Activated T-cell treated with anti-CD3 and anti-CD28 coated beads, Interleukin-2, amount 50 U/mL, for 48 hours (primary cell): Measurements from ENCODE around the gene PRADC1.

ENCODE experiments used
- DNase-seq, 2 experiments: peaks; one replicate each; pipeline ENCODE4 v3.0.0-alpha.2; 2020

The PRADC1 gene

DNA sequence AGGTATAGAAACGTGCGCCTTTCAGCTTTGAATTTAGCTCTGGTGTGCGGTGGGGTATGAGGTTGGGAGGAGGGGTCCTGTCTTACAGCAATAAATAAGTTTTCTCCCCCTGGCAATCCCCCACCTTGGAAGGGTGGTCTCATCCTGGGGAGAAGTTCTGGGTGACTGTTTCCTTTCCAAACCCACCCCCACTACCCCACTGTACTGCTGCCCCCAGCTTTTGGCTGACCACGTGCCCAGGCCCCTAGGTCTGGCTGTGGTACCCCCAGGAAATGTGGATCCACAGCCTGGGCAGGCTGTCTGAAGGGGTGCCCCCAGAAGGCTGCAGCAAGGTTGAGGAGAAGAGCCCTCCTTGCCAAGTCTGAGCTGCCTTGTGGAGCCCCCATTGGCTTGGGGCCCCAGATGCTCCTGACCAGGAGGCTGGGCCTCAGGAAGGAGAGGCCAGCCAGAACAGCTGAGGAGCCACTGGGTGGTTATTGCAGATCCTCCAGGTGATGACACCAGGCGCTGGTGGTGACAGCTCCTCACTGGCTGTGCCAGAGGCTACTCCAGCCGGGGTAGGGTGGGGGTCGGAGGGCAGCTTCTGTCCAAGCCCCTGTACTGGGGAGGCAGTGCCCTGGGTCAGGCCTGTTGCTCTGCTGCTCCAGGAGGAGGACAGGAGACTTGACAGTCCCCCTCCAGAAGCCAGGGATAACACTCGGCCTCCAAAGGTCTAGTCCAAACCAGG, 25.3 kb upstream of the PRADC1 start:
- DNase-seq = no peak

- no peak for DNase-seq
These were observed 24.5 kb upstream of the PRADC1 start for GRCh38 chr2:73257425-73258125.

DNA sequence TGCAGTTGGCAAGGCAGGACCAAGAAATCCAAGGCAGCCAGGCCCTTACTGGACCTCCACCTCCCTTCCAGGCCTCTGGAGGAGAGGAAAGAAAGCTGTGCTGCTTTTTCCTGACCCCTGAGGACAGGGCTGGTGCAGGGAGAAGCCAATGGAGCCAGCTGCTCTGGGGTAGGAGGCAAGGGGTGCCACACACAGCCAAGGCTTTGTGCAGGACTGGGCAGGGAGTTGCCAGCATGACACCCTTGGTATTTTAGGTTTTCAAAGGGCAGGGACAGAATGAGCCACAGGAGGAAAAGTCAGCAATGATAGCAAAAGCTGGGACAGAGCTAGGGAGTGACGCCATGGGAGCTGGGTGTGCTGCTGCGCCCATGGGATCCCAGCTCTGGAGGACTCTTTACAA, 24.0 kb upstream of the PRADC1 start:
- DNase-seq = no peak

DNA sequence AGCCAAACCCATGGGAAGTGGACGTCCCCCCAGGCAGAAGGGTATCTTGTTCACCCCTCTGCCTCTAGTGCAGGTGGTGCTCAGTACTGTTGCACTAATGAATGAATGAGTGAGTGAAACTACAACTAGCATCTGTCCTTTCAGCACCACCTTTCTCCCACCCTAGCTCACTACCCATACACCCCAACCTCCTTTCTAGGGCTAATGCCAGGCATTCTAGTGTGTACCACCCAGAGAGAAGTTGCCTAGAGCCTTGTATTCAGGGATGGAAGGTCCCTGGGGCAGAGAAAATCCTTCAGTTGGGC, 23.5 kb upstream of the PRADC1 start:
- no peak for DNase-seq

GRCh38 chr2:73255907-73256617, 23.0 kb upstream of the PRADC1 start:
- DNase-seq = no peak

DNA sequence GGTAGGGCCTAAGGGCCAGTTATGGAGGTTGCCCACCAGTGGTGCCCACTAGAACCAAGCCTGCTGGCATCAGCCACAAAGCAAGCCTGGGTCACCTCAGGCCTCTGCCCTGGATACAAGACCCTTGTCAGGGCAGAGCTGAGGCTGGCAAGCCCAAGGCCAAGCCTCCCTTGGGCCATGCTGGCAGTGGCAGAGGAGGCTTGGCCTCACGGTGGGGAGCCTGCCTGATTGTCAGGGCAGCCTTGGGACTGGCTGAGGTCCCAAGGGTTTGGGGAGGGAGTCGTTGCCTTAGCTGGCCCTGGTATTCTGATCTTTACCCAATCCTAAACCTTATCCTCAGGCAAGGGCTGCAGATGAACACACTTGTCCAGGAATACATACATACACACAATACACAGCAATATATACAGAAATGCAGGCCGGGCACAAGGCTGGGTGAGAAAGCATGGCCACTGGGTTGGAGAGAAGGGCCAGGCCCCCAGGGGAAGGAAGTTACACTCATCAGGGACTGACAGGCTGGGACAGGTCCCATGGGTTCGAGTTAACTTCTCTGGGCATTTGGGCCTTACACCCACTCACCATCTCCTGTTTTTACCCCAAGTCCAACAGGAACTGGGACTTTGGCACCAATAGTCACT, 22.1 kb upstream of the PRADC1 start:
- DNase-seq = no peak

- no peak for DNase-seq
These were observed 21.4 kb upstream of the PRADC1 start for GRCh38 chr2:73254343-73255006.

DNA sequence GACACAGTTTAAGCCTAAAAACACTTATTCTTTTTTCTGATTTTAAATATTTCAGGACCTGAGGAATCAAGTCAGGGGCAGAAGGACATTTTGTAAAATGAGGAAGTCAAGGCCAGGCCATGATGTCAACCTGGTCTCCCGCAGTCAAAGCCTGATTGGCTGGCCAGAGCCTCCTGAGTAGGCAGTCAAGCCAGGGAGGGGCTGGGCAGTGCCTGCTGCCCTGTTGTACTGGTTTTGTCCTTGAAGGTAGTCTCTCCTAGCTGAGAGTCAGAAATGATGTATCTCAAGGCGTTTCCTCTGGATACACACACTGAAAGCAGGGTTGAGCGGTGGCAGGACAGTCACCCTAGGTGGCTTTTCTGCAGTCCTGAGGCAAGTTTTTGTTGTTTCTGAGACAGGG, 20.9 kb upstream of the PRADC1 start:
- DNase-seq = no peak

DNA sequence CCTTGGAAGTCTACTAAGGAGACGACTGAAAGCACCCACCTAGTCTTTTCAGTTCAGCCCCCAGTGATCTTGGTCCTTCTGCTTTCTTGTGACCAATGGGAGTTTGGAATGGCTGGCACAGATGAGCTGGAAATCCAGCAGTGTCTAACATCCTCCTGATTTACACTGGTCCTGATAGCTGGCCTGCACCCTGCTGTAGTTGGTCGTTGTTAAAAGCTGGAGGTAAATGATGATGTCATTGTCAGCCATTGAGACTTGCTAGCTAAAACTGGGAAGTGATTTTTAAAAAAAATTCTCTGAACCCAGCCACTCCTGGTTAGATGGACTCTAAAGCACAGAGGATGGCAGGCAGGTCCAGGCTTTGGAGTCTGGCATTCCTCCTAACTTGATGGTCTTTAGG, 20.4 kb upstream of the PRADC1 start:
- no peak for DNase-seq

- no peak for DNase-seq
These were observed 19.4 kb upstream of the PRADC1 start for GRCh38 chr2:73252238-73253027.

GRCh38 chr2:73250872-73251846, 18.1 kb upstream of the PRADC1 start:
- no peak for DNase-seq

DNA sequence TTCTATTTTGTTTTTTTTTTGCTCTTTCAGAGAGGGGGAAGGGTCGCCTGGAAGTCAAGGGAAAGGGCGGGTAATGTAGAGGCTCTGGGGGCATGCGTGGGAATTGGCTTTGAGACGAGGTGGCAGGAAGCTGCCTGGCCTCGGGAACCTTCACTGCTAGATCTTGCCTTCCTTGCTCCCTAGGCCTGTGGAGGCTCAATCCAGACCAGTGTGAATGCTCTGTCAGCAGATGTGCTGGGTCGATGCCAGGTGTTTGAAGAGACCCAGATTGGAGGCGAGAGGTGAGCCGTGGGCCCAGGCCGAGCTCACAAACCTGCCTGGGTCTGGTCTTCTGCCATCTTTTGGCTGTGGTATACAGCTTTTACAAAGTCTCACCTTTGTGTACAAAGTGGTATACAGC, 16.6 kb upstream of the PRADC1 start:
- DNase-seq = no peak

DNA sequence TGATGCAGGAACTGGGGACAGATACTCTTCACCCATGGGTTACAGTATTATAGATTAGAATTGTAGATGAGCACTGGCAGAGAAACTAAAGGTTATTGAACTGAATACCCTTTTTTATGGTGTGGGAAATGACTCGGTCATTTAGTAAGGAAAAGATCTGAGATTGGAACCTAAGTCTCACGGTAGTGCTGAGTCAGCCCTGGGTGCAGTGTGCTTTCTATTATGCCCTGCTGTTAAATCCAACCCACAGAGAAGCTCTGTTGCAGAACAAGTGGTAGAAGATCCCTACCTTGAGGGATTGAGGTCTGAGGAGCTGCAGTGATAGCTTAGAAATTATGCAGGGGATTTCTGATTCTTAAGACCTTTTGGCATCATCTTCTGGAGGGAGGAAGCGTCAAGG, 13.8 kb upstream of the PRADC1 start:
- no peak for DNase-seq

GRCh38 chr2:73244580-73244979, 11.5 kb upstream of the PRADC1 start:
- DNase-seq = no peak

DNA sequence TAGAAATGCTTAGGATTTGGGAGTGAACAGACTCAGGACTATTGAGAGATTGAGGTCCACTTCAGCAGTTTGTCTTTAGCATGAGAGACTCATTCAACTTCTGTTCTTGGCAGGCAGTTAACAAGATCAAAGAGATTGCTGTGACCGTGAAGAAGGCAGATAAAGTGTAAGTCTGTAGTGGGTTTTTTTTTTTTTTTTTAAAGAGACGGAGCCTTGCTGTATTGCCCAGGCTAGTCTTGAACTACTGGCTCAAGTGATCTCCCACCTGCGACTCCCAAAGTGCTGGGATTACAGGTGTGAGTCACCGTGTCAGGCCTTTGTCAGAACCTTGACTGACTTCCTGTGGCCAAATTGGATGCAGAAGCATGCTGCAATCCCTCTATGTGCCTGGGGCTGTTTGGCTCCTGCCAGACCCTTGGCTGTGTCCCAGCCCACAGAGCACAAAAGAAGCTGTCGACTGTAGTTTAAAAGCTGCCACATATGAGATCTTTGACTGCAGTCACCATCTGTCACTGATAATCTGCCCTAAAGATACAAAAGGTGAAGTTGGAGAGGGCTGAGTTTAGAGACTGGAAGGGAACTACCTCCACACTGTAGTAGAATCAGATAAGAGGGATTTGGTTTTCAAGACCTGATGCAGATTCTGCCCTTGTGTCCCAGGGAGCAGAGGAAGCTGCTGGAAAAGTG, 11.0 kb upstream of the PRADC1 start:
- no peak for DNase-seq

DNA sequence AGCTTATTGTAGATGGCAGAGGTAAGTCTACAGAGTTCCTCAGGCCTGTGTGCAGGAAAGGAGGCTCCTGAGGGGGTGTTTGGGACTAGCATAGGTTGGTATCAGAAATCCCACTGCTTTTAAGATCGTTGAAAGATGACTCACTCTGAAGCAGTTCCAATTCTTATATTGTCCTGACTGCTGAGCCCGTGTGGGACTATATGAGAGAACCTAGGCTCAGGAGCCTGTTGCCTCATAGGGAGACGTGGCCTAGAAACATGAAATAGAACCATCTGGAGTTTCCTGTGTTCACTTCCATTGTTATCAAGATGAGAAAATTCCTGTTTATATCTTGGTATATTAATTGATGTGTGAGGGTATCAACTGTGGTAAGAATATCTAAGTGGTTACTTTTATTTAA, 6.7 kb upstream of the PRADC1 start:
- no peak for DNase-seq

- DNase-seq = no peak
These were observed 5.9 kb upstream of the PRADC1 start for GRCh38 chr2:73238976-73239375.

DNA sequence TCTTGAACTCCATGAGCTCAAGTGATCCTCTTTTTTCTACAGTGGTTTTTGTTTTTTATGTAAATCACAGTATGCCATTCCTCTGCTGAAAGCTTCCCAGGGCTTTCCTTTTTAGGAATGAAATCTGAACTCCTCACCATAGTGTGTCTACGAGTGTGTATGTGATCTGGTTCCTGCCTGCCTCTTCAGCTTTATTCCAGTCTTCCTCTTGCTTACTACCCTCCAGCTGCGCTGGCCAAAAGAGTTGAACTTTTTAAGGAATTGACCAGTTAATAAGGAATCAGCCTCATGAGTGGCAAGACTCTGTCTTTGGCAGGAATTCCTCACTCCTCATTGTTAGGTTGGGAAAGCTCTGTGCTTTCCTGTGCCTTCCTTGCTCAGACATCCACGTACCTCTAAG, 5.1 kb upstream of the PRADC1 start:
- no peak for DNase-seq

DNA sequence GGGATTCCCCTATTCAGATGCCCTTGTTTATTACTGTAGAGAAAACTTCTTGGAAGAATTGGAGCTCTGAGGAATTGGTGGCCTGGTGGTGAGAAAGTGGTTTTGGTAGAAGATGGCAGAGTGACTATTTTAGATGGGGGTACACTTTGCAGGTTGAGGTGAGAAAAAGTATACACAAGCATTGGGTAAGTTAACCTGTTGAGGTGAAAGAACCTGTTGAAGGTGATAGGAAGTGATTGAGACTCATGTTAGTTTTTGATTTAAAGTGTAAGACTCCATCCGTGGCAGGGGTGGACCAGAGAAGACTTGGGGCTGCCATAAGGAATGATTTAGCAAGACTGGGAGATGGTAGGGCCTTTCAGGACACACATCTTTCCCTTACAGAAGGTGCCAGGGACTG, 4.1 kb upstream of the PRADC1 start:
- no peak for DNase-seq

GRCh38 chr2:73235315-73236028, 2.4 kb upstream of the PRADC1 start:
- DNase-seq = no peak
